Measurements from ENCODE around the gene C1orf53. TPM values are rescaled to one million over a fixed set of nuclear protein-coding genes. Genes with fewer than 3 reads are reported as not detected.

C1orf53 gene
- total and polyA plus RNA-seq, 2 of the 8 experiments (the other 6 are each of a cell fraction or from before 2014, with no cell fraction given) = 0.56 to 1.3 TPM

DNA sequence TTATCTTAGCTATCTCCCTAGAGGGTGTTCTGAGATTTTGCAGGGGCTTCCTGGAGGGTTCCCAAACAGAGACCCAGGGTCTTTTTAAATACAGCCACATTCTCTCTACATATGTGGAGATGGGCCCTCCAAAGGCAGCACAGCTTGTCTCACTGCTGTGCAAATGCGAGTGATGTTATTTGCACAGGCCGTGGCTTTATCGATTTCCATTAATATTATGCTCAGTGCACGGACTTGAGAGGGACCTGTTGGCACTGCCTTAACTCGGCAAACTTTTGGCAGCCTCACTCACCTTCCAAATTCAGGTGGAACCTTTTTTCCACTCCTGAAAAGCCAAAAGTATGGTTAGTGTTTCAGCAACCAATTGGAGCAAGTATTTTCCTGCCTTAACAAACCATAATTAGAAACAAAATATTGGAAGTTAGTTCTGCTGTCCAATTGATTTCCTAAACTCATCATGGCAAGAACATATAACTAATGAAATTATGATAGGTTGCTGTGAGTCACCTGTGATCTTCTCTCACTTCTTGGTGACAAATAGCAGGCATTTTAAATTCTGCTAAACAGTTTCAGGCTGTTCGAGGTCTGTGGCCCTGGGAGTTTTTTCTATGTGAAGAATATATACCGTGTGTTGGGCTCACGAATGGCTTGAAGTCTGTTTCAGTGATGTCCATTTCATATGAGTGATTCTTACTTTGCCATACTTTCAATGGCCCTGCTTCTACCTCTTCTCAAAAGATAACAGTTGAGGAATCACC is 25.7 kb downstream of the C1orf53 start:
- H3K56ac ChIP-seq (replicated peaks; ENCODE audit: insufficient read length, low read depth, low read length) = no peak overlapping the region
- no peak overlapping the region for H3K18ac ChIP-seq (ENCODE audit: extremely low read depth, low read length)
- H4K20me1 ChIP-seq (replicated peaks in 1 of 2; ENCODE audit: control insufficient read depth in 1 of 2, insufficient read depth in 2 of 2, low read length in 2 of 2) = no peaks in the 10 kb centered on the region
- no peak overlapping the region for H3K4ac ChIP-seq (replicated peaks; ENCODE audit: insufficient read length, low read depth, low read length)
- no peaks in the 10 kb centered on the region for H3K36me3 ChIP-seq (ENCODE audit: control insufficient read depth in 2 of 4, insufficient read depth in 4 of 4, low read length in 3 of 4)
- H3K4me2 ChIP-seq (ENCODE audit: insufficient read depth in 1 of 2, low read depth in 2 of 2, low read length in 2 of 2) = no peak overlapping the region; a peak in 1 of 4 replicates
- WGBS, 2 experiments (ENCODE audit: extremely low coverage in 1 of 2, insufficient coverage in 1 of 2, insufficient read length in 1 of 2, insufficient replicate concordance in 2 of 2, low coverage in 1 of 2, low lambda C conversion rate in 2 of 2, missing lambda C conversion rate in 1 of 2) = 87% methylated on average over 8 of the region's 8 CpGs; no CpG with 5 or more reads in 1 of the 2 experiments
- H4K5ac ChIP-seq (ENCODE audit: insufficient read length, low read depth, low read length) = no peak overlapping the region
- ChIA-PET POLR2A (ENCODE audit: partially characterized antibody) (interaction anchor here (1.6 kb wide), 1 partner anchor 12 kb away, joined by 5 read pairs; no protein-coding TSS in a partner anchor), CTCF (ENCODE audit: partially characterized antibody) (interaction anchor here (0.5 to 7.3 kb wide), 9 partner anchors 10 to 409 kb away, joined by 3 to 62 read pairs (median 5); no protein-coding TSS in a partner anchor)
- no peak overlapping the region for H2BK5ac ChIP-seq (ENCODE audit: low read depth, low read length)
- H2BK15ac ChIP-seq (ENCODE audit: low read length) = no peak overlapping the region
- H3K79me2 ChIP-seq (ENCODE audit: control insufficient read depth in 1 of 2, insufficient read depth in 2 of 2, low read length in 2 of 2) = no peaks in the 10 kb centered on the region
- no peak overlapping the region for H2BK12ac ChIP-seq (ENCODE audit: low read depth, low read length)
- no peak overlapping the region for H4K91ac ChIP-seq (replicated peaks; ENCODE audit: insufficient read length, low read length)
- H3K23ac ChIP-seq (ENCODE audit: insufficient read length) = no peak overlapping the region
- no peaks in the 10 kb centered on the region for H3K79me1 ChIP-seq (ENCODE audit: low read depth, low read length)
- peak overlapping the region in 1 of 4 experiments; percentile 50; a peak in 1 of 8 replicates for H3K4me3 ChIP-seq (ENCODE audit: extremely low read depth in 1 of 4, insufficient read depth in 2 of 4, low read depth in 3 of 4, low read length in 4 of 4)
- FAIRE-seq (no peak), DNase-seq (ENCODE audit: low read depth in 1 of 2, low spot score in 2 of 2) (no peak)
- no peaks in the 10 kb centered on the region for H3K23me2 ChIP-seq (ENCODE audit: low read depth, low read length)
- 0 out of 2 replicates have a peak overlapping the region, but pooled peaks have one; percentile 21 for H2AFZ ChIP-seq (ENCODE audit: low read length)
- H3K14ac ChIP-seq (ENCODE audit: insufficient read length) = no peak overlapping the region
- peaks cover 1 to 6% (median 2%) of the 10 kb centered on the region in 4 experiments; a peak in 4 of 7 replicates for H3K27me3 ChIP-seq (replicated peaks in 1 of 4; ENCODE audit: control insufficient read depth in 3 of 4, extremely low read depth in 1 of 4, insufficient read depth in 3 of 4, low read length in 3 of 4)
- no peak overlapping the region for H2AK5ac ChIP-seq (ENCODE audit: low read depth, low read length)
- H3K9me3 ChIP-seq (ENCODE audit: insufficient read depth in 2 of 2, low read depth in 1 of 2, low read length in 1 of 2) = no peaks in the 10 kb centered on the region
- H3K4me1 ChIP-seq (replicated peaks in 1 of 4; ENCODE audit: control insufficient read depth in 3 of 4, insufficient read depth in 4 of 4, low read length in 3 of 4) = peaks cover 0 to 2% (median under 1%) of the 10 kb centered on the region in 4 experiments; a peak in 2 of 7 replicates
- H3K27ac ChIP-seq (ENCODE audit: low read depth, low read length) = no peak overlapping the region
- H2BK120ac ChIP-seq (replicated peaks; ENCODE audit: low read depth, low read length) = no peak overlapping the region
- no peak overlapping the region for H3K9ac ChIP-seq (replicated peaks in 1 of 4; ENCODE audit: extremely low read depth in 1 of 4, low read depth in 3 of 4, low read length in 3 of 4)
- no peak overlapping the region for H2BK20ac ChIP-seq (ENCODE audit: low read length)
- no peak overlapping the region for H4K8ac ChIP-seq (ENCODE audit: extremely low read depth, insufficient read depth, low read length)
- TF ChIP-seq SAP30 (IDR thresholded peaks at IDR 0.05; ENCODE audit: insufficient read depth, insufficient replicate concordance, low read length) (no peak), EP300 (IDR thresholded peaks at IDR 0.05; ENCODE audit: borderline replicate concordance in 1 of 2, low read depth in 2 of 2, low read length in 2 of 2) (no peak), SP4 (IDR thresholded peaks at IDR 0.05; ENCODE audit: low read length) (no peak), TAF7 (optimal IDR thresholded peaks at IDR 0.05; ENCODE audit: borderline replicate concordance, low read depth, low read length) (no peak), RAD21 (IDR thresholded peaks at IDR 0.05 in 1 of 2, conservative IDR thresholded peaks at IDR 0.05 in 1 of 2; ENCODE audit: low read depth in 2 of 2, low read length in 2 of 2) (no peak), TCF12 (IDR thresholded peaks at IDR 0.05; ENCODE audit: low read depth, low read length) (no peak), SIX5 (IDR thresholded peaks at IDR 0.05; ENCODE audit: low read depth, low read length) (no peak), BCL11A (IDR thresholded peaks at IDR 0.05; ENCODE audit: low read depth in 2 of 2, low read length in 2 of 2) (no peak), CHD2 (IDR thresholded peaks at IDR 0.05; ENCODE audit: low read length) (no peak)
- TF ChIP-seq, protein P1, sequence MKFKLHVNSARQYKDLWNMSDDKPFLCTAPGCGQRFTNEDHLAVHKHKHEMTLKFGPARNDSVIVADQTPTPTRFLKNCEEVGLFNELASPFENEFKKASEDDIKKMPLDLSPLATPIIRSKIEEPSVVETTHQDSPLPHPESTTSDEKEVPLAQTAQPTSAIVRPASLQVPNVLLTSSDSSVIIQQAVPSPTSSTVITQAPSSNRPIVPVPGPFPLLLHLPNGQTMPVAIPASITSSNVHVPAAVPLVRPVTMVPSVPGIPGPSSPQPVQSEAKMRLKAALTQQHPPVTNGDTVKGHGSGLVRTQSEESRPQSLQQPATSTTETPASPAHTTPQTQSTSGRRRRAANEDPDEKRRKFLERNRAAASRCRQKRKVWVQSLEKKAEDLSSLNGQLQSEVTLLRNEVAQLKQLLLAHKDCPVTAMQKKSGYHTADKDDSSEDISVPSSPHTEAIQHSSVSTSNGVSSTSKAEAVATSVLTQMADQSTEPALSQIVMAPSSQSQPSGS (IDR thresholded peaks at IDR 0.05; ENCODE audit: low read length) = no peak
